Measurements from ENCODE around the gene FIBP.

The FIBP gene

DNA sequence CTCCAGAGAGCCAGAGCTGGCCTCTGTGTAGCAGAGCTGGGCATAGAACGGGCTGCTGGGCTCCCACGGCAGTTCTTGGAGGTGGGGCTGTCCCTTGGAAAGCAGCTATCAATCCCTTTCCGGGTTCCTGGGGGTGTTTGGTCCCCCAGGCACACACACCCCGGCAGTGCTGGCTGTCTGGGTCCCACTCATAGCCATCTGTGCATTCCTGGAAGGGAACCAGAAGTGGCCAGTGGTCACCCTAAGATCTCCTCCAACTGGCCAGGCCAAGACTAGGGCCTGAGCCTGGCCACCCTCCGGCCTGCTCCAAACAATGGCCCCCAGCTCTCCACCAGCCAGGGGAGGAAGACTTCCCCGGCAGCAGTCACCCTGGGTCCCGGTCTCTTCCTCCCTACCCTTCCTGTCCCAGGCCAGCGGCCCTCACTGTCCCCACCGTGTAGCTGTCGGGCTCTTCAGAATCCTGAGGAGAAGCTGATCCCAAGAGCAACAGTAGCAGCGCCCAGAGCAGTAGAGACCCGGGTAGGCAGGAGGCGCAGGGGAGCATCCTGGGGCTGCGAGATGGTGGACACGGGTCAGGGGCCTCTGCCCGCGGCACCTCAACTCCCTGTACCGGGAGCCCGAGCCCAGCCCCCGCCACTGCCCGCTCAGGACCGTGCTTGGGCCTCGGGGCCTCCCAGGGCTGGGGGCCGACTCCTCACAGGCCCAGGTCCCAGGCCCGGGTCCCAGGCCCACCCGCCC lies 16.3 kb downstream of the FIBP start:
- TF ChIP-seq, protein P1, sequence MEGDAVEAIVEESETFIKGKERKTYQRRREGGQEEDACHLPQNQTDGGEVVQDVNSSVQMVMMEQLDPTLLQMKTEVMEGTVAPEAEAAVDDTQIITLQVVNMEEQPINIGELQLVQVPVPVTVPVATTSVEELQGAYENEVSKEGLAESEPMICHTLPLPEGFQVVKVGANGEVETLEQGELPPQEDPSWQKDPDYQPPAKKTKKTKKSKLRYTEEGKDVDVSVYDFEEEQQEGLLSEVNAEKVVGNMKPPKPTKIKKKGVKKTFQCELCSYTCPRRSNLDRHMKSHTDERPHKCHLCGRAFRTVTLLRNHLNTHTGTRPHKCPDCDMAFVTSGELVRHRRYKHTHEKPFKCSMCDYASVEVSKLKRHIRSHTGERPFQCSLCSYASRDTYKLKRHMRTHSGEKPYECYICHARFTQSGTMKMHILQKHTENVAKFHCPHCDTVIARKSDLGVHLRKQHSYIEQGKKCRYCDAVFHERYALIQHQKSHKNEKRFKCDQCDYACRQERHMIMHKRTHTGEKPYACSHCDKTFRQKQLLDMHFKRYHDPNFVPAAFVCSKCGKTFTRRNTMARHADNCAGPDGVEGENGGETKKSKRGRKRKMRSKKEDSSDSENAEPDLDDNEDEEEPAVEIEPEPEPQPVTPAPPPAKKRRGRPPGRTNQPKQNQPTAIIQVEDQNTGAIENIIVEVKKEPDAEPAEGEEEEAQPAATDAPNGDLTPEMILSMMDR (IDR thresholded peaks at IDR 0.05; ENCODE audit: poor library complexity, severe bottlenecking): no peak
- no peaks in the 10 kb centered on the region for H3K27me3 ChIP-seq (ENCODE audit: insufficient read depth, poor library complexity, severe bottlenecking)
- peak overlapping the region; percentile 72 for H3K27ac ChIP-seq (ENCODE audit: poor library complexity, severe bottlenecking)
- DNase-seq (ENCODE audit: low spot score) (peak; percentile 58), ATAC-seq (ENCODE audit: low read depth) (peak; percentile 32)
- no peaks in the 10 kb centered on the region for H3K9me3 ChIP-seq (ENCODE audit: severe bottlenecking)
- H3K4me3 ChIP-seq (ENCODE audit: severe bottlenecking): peak overlapping the region; percentile 34
- peaks cover 11% of the 10 kb centered on the region for H3K36me3 ChIP-seq (ENCODE audit: low read depth)
- H3K4me1 ChIP-seq (ENCODE audit: insufficient read depth, poor library complexity, severe bottlenecking): no peaks in the 10 kb centered on the region

DNA sequence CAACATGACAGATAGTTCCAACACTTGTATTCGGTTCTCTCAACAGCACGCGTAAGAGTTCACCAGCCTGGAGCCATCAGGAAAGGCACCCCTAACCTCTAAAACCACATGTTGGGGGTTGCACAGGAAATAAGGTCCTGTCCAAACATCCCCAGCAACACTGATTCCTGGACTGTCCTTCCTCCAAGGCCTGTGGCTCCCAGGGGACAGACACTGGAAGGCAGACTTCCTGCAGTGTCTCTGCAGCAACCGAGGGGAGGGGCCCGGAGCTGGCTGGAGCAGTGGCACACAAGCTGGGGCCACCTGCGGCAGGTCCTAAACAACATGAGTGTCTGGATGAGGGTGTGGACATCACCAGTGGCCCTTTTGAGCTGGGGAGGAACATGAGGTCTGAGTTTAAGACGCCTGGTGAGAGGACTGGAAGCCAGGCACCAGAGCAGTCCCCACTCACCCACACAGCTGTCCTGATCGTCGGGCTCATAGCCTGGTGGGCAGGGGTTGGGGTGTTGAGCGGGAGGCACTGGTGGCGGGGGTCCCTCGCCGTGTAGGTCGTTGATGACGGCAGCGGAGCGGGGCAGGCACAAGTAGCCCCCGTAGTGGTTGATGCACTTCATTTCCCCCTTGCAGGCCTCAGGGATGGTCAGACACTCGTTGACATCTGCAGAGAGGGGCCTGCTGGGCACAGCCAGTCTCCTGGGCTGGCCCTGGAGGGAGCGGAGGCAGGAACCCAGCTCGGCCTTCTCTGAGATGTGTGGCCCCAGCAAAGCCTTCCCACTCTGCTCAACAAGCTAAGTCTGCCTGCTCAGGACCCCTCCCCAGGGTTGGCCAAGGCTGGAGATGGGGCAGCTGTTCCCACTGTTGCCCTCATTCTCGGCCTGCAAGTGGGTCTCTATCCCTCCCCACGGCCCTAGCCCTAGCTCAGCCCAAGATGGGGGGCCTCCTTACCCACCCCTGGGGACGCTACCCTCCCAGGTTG lies 17.3 kb downstream of the FIBP start:
- H3K4me3 ChIP-seq (ENCODE audit: severe bottlenecking): no peak overlapping the region
- DNase-seq (ENCODE audit: low spot score) (no peak), ATAC-seq (ENCODE audit: low read depth) (no peak)
- no peaks in the 10 kb centered on the region for H3K27me3 ChIP-seq (ENCODE audit: insufficient read depth, poor library complexity, severe bottlenecking)
- H3K27ac ChIP-seq (ENCODE audit: poor library complexity, severe bottlenecking): peak overlapping the region; percentile 72
- TF ChIP-seq, protein P1 (IDR thresholded peaks at IDR 0.05; ENCODE audit: poor library complexity, severe bottlenecking): no peak
- no peaks in the 10 kb centered on the region for H3K9me3 ChIP-seq (ENCODE audit: severe bottlenecking)
- H3K36me3 ChIP-seq (ENCODE audit: low read depth): peaks cover 21% of the 10 kb centered on the region
- no peaks in the 10 kb centered on the region for H3K4me1 ChIP-seq (ENCODE audit: insufficient read depth, poor library complexity, severe bottlenecking)

DNA sequence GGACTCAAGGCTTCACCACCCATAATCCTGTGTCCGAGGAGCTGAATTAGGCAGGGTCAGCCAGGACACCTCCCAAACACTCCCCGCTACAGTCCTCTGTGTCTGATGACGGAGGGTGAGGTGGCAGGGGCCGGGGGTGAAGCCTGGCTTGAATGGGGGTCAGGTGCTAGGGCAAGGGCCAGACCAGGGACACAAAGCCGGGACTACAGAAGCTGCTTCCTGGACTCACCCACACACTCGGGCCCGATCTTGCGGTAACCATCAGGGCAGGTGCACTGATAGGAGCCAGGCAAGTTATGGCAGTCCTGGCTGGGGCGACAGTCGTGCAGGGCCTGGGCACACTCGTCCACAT lies 18.0 kb downstream of the FIBP start:
- Histone ChIP-seq H3K4me3 (ENCODE audit: severe bottlenecking) (no peak overlapping the region), H3K4me1 (ENCODE audit: insufficient read depth, poor library complexity, severe bottlenecking) (no peaks in the 10 kb centered on the region), H3K9me3 (ENCODE audit: severe bottlenecking) (no peaks in the 10 kb centered on the region), H3K27ac (ENCODE audit: poor library complexity, severe bottlenecking) (no peak overlapping the region), H3K27me3 (ENCODE audit: insufficient read depth, poor library complexity, severe bottlenecking) (no peaks in the 10 kb centered on the region), H3K36me3 (ENCODE audit: low read depth) (peaks cover 28% of the 10 kb centered on the region)
- no peak for DNase-seq (ENCODE audit: low spot score)
- TF ChIP-seq, protein P1 (IDR thresholded peaks at IDR 0.05; ENCODE audit: poor library complexity, severe bottlenecking): no peak
- ATAC-seq (ENCODE audit: low read depth): no peak

DNA sequence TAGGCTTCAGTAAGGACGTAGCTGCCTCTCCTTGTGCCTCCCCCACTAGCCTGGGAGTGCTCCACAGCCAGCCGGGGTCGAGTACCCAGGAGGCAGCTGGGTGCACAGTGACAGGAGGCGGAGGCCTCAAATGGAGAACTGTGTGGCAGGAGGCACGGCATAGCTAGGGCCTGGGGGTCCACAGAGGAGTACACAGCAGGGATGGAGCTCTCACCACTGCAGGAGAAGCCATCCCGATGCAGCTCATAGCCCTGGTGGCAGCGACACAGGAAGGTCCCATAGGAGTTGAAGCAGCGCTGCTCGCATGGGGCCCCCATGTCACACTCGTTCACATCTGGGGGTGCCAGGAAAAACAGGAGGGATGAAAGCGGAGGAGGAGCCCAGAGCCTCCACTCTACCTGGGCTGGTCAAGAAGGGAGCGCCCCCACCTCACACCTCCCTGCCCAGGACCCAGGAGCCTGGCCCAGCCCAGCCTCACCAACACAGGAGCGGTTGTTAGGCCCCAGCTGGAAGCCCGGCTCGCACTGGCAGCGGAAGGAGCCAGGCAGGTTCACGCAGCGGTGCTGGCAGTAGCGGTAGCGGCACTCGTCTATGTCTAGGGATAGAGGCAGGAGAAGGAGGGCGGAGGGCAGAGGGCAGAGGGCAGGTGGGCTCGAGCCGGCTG lies 18.5 kb downstream of the FIBP start:
- H3K36me3 ChIP-seq (ENCODE audit: low read depth): peaks cover 33% of the 10 kb centered on the region
- H3K9me3 ChIP-seq (ENCODE audit: severe bottlenecking): no peaks in the 10 kb centered on the region
- TF ChIP-seq, protein P1 (IDR thresholded peaks at IDR 0.05; ENCODE audit: poor library complexity, severe bottlenecking): no peak
- H3K27me3 ChIP-seq (ENCODE audit: insufficient read depth, poor library complexity, severe bottlenecking): no peaks in the 10 kb centered on the region
- no peak overlapping the region for H3K4me3 ChIP-seq (ENCODE audit: severe bottlenecking)
- no peak for ATAC-seq (ENCODE audit: low read depth)
- DNase-seq (ENCODE audit: low spot score): peak; percentile 61
- no peak overlapping the region for H3K27ac ChIP-seq (ENCODE audit: poor library complexity, severe bottlenecking)
- H3K4me1 ChIP-seq (ENCODE audit: insufficient read depth, poor library complexity, severe bottlenecking): no peaks in the 10 kb centered on the region
